Dendritic cell treated with granulocyte-macrophage colony-stimulating factor and Interleukin-4, amounts not matched to agents 40 ng/mL and 50 ng/mL, for 4 days (primary cell): Measurements from ENCODE around the gene ORM1.

Experiments used
- H3K27ac Mint-ChIP-seq: one replicate; pipeline ENCODE4 v1.8.0; 2022; ENCODE audit warnings: mild to moderate bottlenecking, mixed read lengths
- H3K27me3 Mint-ChIP-seq: one replicate; pipeline ENCODE4 v1.8.0; 2022; ENCODE audit warnings: mild to moderate bottlenecking, mixed read lengths
- H3K36me3 Mint-ChIP-seq: one replicate; pipeline ENCODE4 v1.8.0; 2022; ENCODE audit warnings: low read depth, mixed read lengths
- H3K4me1 Mint-ChIP-seq: one replicate; pipeline ENCODE4 v1.8.0; 2022; ENCODE audit warnings: low read depth, mixed read lengths
- H3K4me3 Mint-ChIP-seq: one replicate; pipeline ENCODE4 v1.8.0; 2022; ENCODE audit warnings: mild to moderate bottlenecking, moderate library complexity, mixed read lengths
- H3K9me3 Mint-ChIP-seq: one replicate; pipeline ENCODE4 v1.8.0; 2022; ENCODE audit warnings: mixed read lengths
- intact Hi-C: fragments of 100-400 bp; cut with micrococcal nuclease; formaldehyde crosslinking; loops from one replicate; pipeline ENCODE4 v1.15.0; 2022

ORM1 gene

DNA sequence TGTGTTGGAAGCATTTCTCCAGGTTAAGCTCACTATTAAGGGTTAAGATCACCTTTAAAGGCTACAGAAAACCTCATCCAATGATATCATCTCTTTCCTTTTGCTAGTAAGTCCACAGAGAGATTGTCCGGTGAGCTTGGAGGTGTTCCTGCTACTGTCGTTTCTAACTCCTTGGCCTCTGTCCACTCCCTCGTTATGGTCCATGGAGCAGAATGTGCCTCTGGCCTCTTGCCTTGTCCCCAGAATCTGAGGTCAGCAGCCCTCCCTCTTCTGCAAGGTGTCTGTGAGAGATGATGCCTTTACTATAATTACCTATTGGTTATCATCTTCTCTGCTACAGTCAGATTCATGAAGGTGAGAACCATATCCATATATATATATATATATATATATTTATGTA, 21.8 kb downstream of the ORM1 start:
- Mint-ChIP-seq H3K4me1 (peaks cover 40% of the 10 kb centered on the region), H3K9me3 (no peaks in the 10 kb centered on the region), H3K4me3 (no peak overlapping the region), H3K27me3 (no peaks in the 10 kb centered on the region), H3K27ac (no peak overlapping the region), H3K36me3 (peaks cover 100% of the 10 kb centered on the region)
- intact Hi-C loops = no loop called here

DNA sequence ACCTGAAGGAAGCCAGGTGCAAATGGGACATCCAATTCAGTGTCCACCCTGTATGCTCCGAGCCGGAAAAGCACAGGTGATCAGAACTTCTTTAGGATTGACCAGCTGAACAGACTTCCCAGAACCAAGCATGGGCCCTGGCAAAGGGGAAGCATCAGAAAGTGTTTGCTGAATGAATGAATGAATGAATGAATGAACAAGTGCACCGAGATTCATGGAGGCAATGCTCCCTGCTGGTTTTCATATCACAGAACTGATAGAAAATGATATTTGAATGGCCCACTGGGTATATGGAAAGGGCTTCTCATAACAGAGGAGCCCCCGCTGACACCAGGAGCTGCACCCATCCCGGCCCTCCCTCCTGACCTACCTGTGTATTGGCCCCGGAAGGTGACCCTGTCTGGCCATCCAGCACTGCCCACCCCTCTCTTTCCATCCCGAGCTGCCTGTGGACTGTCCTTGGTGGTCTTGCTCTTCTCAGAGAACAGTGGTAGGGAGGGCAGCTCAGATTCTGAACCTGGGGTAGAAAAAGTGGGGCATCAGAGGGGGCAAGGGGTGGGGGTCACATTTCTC, 22.7 kb downstream of the ORM1 start:
- no peak overlapping the region for H3K27ac Mint-ChIP-seq
- intact Hi-C loops = no loop called here
- H3K4me1 Mint-ChIP-seq = peaks cover 40% of the 10 kb centered on the region

DNA sequence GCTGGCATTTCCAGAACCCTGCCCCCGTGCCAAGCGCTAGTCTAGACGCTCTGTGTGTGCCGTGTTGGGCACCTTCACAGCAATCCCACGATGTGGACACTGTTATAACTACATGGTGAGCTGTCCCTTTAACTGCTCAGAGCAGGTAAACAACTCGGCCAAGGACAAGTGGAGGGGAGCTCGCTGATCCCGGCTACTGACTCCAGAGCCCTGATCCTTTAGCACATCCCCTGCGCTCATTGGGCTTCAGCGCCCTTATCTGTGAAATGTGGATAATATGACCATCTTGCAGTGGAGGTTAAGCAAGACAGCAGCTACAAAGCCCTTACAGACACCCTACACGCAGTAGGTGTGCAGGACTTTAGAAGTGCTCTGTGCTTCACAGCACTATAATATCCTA, 23.2 kb downstream of the ORM1 start:
- Mint-ChIP-seq H3K27ac (no peak overlapping the region), H3K4me3 (no peak overlapping the region), H3K36me3 (peaks cover 100% of the 10 kb centered on the region), H3K4me1 (peaks cover 41% of the 10 kb centered on the region), H3K27me3 (no peaks in the 10 kb centered on the region), H3K9me3 (no peaks in the 10 kb centered on the region)
- intact Hi-C loops = no loop called here

More for the DNA sequence above, 22.7 kb downstream of the ORM1 start:
- Mint-ChIP-seq H3K36me3 (peaks cover 100% of the 10 kb centered on the region), H3K27me3 (no peaks in the 10 kb centered on the region), H3K4me3 (no peak overlapping the region), H3K9me3 (no peaks in the 10 kb centered on the region)

DNA sequence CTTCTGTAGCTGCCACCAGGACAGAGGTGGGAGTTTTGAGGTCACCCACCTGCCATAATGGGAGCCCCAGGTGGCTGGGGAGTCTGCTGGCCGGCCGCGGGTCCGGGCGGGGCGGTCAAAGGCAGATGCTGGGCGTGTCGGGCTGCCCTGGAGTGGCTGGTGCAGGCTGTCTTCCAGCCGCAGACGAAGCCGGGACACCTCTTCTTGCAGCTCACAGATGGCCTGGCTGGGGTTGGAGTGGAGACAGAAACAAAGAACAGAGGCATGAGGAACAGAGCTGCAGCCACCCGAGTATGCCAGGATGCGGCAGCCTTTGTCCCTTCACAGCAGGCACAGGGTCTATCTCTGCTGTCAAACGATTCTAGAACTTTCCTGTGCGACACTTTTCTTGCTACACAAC, 24.8 kb downstream of the ORM1 start:
- Mint-ChIP-seq H3K27ac (no peak overlapping the region), H3K36me3 (peaks cover 99% of the 10 kb centered on the region), H3K4me3 (no peak overlapping the region), H3K4me1 (peaks cover 32% of the 10 kb centered on the region), H3K9me3 (no peaks in the 10 kb centered on the region), H3K27me3 (no peaks in the 10 kb centered on the region)
- intact Hi-C loops = no loop called here

DNA sequence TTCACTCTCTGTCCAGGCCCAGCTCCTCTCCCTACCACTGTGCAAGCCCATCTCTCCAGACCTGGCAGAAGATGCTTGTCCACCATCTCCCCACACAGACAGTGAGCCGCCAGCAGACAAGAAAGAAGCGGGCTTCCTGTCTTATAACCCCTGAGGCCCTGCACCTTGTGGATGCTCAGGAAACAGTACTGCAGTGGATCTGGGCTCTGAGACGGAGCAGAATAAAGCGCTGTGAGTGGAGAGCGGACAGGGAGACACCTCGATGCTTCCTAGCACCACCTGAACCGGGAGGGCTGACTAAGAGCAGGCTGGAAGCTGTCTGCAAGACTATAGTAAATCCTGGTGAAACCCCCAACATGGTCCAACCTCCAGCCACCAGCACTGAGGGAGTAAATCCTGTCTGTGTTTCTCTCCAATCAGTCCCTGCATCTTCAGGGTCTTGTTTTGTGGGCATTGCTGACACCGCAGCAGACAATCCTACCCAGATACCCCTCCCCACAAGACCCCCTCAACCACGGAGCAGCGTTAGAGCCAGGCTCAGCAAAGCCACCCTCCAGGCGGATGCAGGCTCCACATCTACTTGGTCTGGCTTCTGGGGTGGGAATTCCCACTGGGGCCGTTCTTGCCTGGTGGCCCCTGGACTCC, 25.5 kb downstream of the ORM1 start:
- H3K36me3 Mint-ChIP-seq = peaks cover 99% of the 10 kb centered on the region
- H3K27ac Mint-ChIP-seq = peak overlapping the region; percentile 50
- H3K9me3 Mint-ChIP-seq = no peaks in the 10 kb centered on the region
- H3K4me3 Mint-ChIP-seq = no peak overlapping the region
- peaks cover 32% of the 10 kb centered on the region for H3K4me1 Mint-ChIP-seq
- H3K27me3 Mint-ChIP-seq = no peaks in the 10 kb centered on the region
- intact Hi-C loops = no loop called here

DNA sequence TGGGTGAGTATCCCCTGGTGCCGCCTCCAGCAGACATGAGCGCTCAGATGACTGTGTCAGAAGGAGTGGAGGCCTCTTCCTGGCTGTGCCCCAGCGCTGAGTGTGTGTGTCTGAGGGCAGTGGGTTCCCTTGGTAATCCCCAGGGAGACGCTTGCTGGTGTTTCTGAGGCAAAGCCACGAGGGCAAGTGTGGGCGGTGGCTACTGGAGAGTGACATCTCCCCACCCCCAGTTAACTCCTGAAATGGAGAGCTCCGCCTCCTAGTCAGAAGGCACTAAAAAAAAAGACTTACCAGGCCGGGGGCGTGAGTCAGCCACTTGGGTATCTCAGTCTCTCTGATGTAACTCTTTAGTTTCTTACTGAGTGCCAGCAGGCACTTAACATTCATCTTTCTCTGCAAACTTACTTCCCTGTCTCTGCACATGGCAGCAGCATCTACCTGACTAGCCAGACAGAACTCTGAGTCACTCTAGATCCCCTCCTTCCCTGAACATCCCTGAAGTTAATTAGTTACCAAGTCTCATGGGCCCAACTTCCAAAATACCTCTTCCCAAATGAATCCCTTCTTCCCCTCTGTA, 26.1 kb downstream of the ORM1 start:
- peaks cover 98% of the 10 kb centered on the region for H3K36me3 Mint-ChIP-seq
- H3K4me1 Mint-ChIP-seq = peaks cover 32% of the 10 kb centered on the region
- no peak overlapping the region for H3K4me3 Mint-ChIP-seq
- H3K27ac Mint-ChIP-seq = peak overlapping the region; percentile 50
- H3K27me3 Mint-ChIP-seq = no peaks in the 10 kb centered on the region
- H3K9me3 Mint-ChIP-seq = no peaks in the 10 kb centered on the region
- intact Hi-C loops = no loop called here

DNA sequence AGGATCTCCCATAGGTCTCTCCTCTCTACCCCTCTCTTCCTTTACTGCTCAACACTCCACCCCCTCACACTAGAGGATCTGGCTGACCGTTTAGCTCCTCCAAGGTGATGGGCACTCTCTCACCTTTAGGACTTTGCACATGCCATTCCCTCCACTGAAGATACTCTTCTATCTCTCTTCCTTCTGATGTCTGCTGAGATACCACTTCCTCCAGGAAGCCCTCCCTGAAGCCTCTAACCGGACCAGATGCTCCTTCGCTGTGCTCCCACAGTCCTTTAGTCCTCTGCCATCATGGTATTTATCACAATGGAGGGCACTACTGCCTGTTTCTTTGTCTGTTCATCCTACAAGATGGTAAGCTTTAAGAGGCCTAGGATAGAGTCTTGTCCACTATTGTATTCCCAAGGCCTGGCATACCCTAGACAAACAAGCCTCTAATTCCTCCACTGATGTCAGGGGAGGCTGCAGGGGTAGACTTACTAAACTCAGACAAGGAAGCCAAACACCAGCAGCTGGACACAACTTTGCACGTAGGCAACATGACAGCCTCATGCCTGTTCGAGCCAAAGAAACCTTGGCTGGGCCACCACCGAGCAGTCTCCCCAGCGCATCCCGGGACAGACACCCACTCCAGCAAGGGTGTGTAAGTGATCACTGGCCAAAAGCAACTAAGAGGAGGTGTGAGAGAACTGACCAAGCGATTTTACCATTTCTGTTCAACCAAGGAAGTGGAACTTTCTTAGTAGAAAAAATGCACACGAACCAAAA, 27.0 kb downstream of the ORM1 start:
- peaks cover 32% of the 10 kb centered on the region for H3K4me1 Mint-ChIP-seq
- H3K36me3 Mint-ChIP-seq = peaks cover 98% of the 10 kb centered on the region
- H3K4me3 Mint-ChIP-seq = no peak overlapping the region
- intact Hi-C loops = no loop called here
- H3K27me3 Mint-ChIP-seq = no peaks in the 10 kb centered on the region
- H3K9me3 Mint-ChIP-seq = no peaks in the 10 kb centered on the region
- H3K27ac Mint-ChIP-seq = peak overlapping the region; percentile 50

DNA sequence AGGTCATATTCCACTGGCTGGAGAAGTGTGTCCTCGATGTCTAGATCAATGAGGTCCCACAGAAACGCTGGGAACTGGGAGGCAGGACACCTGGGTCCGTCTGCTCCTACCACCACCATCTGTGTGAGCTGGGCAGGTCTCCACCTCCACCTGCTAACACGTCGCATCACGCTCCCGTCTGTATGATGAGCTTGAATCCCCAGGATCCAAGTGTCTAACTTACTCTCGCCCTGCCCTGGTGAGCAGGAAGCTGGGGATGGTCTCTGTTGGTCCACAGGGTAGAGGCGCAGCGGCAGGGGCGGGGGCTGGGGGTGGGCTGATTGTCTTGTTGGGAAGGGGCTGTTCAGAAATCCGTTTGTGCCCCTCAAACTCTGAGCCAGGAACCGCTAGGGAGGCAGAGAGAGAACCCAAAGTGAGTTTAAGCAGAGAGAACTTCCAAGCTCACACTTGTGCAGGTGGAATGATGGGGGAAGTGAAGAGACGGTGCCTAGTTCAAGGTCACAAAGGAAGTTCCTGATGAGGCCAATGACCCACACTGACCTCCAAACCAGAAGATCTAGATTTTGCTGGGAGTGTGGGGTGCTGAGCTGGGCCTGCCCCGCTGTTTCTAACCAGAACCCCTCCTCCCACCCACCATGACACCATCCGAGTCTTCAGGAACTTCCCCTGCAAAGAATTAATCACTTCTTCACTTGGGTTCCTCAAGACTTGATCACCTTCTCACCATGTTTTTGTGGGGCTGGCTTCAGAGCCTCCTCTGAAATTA, 27.9 kb downstream of the ORM1 start:
- Mint-ChIP-seq H3K27ac (peak overlapping the region; percentile 32), H3K9me3 (no peaks in the 10 kb centered on the region), H3K4me3 (no peak overlapping the region), H3K36me3 (peaks cover 98% of the 10 kb centered on the region), H3K27me3 (no peaks in the 10 kb centered on the region), H3K4me1 (peaks cover 32% of the 10 kb centered on the region)
- intact Hi-C loops = no loop called here

DNA sequence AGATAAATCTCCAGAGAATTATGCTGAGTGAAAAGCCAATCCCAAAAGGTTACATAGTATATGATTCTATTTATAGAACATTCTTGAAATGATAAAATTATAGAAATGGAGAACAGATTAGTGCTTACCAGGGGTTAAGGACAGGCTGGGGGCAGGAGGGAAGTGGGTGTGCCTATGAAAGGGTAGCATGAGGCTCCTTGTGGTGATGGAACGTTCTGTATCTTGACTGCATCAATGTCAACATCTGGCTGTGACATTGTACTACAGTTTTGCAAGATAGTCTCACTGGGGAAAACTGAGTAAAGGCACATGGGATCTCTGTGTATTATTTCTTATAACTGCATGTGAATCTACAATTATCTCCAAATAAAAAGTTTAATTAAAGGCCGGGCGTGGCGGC, 29.0 kb downstream of the ORM1 start:
- no peak overlapping the region for H3K27ac Mint-ChIP-seq
- H3K36me3 Mint-ChIP-seq = peaks cover 98% of the 10 kb centered on the region
- H3K27me3 Mint-ChIP-seq = no peaks in the 10 kb centered on the region
- intact Hi-C loops = no loop called here
- H3K4me1 Mint-ChIP-seq = peaks cover 32% of the 10 kb centered on the region
- no peak overlapping the region for H3K4me3 Mint-ChIP-seq
- no peaks in the 10 kb centered on the region for H3K9me3 Mint-ChIP-seq

DNA sequence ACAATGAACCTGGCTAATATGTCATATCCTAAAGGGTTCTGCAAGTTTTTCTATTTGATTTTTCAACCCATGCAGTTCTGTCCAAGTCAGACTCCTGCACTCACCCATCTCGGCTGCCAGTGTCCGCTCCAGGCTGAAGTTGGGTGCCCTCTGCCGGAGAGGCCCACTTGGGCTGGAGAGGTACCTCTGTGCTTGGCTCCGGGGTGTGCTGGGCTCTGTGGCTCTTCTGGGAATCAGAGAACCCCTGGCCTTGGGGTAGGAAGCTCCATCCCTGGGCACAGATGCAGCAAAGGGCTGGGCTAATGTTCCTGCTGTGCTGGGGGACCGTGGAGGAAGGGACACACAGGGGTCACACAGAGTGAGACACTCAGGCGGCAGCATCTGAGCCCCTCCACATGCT, 32.9 kb downstream of the ORM1 start:
- Mint-ChIP-seq H3K9me3 (no peaks in the 10 kb centered on the region), H3K27ac (no peak overlapping the region), H3K27me3 (no peaks in the 10 kb centered on the region), H3K4me3 (no peak overlapping the region), H3K4me1 (peaks cover 12% of the 10 kb centered on the region), H3K36me3 (peaks cover 98% of the 10 kb centered on the region)
- intact Hi-C loops = no loop called here

DNA sequence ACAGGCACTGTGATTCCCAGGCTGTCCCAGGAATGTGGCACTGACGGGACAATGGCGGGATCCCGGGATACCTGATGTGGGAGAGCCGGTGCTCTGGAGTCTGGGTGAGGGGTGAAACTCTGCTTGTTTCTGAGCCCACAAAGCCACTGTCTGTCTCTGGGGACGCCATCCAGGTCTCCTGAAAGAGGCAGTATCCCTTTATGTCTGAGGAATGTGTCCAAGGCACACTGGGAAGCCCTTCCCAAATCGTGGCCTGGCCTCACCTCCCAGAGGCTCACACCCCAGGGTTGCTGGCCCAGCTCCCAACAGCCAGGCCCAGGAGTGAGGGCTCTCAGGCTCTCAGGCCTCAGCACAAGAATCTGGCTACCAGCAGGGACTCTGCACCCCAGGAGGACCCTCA, 33.9 kb downstream of the ORM1 start:
- Mint-ChIP-seq H3K36me3 (peaks cover 99% of the 10 kb centered on the region), H3K4me1 (peaks cover 13% of the 10 kb centered on the region), H3K9me3 (no peaks in the 10 kb centered on the region), H3K27ac (no peak overlapping the region), H3K4me3 (no peak overlapping the region), H3K27me3 (no peaks in the 10 kb centered on the region)
- intact Hi-C loops = no loop called here

DNA sequence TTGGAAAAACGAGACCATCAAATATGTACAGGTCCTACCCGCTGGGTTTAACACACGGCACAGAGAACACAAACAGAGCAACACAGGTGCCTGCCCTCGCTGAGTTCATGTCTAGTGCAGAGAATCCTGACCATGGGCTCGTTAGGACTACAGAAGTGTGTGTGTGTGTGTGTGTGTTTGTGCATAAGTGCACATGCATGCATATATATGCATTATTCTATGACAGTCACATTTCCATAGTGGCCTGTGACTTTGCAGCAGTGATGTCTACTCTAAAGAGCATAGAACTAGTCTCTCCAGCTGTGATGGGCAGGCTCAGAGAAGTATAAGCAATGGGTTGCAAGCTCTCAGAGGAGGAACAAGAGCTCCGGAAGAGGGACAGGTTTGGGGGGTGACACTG, 34.5 kb downstream of the ORM1 start:
- intact Hi-C loops = no loop called here
- no peaks in the 10 kb centered on the region for H3K27me3 Mint-ChIP-seq

DNA sequence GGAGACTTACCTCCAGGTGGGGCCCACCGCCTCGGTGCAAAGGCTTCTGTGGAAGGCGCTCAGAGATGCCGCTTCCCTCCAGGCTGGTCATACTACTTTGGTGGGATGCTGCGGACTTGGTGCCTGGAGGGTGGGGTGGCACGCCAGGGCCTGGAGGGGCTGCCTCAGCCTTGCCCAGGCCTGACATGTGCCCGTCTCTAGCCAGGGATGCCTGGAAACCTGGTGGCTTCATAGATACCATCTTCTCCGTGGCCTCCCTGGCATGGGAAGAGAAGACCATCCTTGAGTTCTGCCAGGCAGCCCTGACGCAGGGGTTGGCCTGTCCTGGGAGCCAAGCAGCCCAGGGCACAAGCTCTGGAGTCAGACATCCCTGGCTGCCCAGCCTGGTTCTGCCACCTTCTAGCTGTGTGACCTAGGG, 35.0 kb downstream of the ORM1 start:
- Mint-ChIP-seq H3K27ac (no peak overlapping the region), H3K9me3 (no peaks in the 10 kb centered on the region), H3K36me3 (peaks cover 99% of the 10 kb centered on the region), H3K4me3 (no peak overlapping the region), H3K4me1 (peaks cover 13% of the 10 kb centered on the region), H3K27me3 (no peaks in the 10 kb centered on the region)
- intact Hi-C loops = no loop called here

More for the DNA sequence above, 34.5 kb downstream of the ORM1 start:
- Mint-ChIP-seq H3K4me3 (no peak overlapping the region), H3K9me3 (no peaks in the 10 kb centered on the region), H3K36me3 (peaks cover 99% of the 10 kb centered on the region), H3K27ac (no peak overlapping the region), H3K4me1 (peaks cover 13% of the 10 kb centered on the region)

DNA sequence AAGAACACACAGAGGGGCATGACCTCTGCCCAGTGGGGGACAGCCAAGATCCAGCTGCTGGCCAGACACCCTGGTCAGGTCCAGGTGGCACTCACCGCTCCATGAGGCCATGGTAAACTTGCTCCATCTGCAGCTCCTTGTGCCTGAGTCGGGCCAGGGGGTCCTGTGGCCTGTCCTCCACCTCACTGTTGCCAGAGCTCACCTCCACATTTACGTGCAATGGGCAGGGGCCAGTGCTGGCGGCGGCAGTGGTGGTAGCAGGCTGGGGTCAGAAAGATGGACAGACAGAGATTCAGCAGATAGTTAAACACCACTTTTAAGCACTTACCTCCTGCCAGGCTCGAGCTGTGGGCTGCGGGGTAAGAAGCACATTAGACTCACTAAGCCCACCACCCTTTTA, 36.9 kb downstream of the ORM1 start:
- Mint-ChIP-seq H3K4me3 (no peak overlapping the region), H3K4me1 (peaks cover 27% of the 10 kb centered on the region), H3K27me3 (no peaks in the 10 kb centered on the region), H3K27ac (no peak overlapping the region), H3K36me3 (peaks cover 100% of the 10 kb centered on the region), H3K9me3 (no peaks in the 10 kb centered on the region)
- intact Hi-C loops = no loop called here
